ENCODE results near the gene GJE1.
"Not testable (repeated sequence)": the region's sequence is repeated elsewhere in the genome, so short reads cannot be mapped to it uniquely, and the experiment has no call there.

GJE1 gene

DNA sequence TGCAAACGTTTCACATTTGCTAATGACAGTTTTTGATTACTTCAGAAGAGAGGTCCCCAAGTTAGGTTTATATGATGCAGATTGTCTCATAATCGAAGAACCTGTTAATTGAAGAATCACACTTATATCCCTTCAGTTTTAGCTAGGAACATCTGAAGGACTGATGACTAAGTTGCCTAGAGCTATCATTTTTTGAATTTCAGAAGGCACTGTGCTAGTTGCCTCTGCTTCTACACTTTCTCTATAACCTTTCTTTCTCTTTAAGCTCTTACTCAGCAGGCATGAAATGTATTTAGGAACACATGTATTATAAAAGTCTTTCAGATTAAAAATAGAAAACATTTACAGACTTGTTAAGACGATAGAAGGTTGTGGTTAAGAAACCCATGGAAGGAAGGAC, 14.4 kb upstream of the GJE1 start:
- no peak for DNase-seq (ENCODE audit: low read depth)
- TF ChIP-seq, protein P1, sequence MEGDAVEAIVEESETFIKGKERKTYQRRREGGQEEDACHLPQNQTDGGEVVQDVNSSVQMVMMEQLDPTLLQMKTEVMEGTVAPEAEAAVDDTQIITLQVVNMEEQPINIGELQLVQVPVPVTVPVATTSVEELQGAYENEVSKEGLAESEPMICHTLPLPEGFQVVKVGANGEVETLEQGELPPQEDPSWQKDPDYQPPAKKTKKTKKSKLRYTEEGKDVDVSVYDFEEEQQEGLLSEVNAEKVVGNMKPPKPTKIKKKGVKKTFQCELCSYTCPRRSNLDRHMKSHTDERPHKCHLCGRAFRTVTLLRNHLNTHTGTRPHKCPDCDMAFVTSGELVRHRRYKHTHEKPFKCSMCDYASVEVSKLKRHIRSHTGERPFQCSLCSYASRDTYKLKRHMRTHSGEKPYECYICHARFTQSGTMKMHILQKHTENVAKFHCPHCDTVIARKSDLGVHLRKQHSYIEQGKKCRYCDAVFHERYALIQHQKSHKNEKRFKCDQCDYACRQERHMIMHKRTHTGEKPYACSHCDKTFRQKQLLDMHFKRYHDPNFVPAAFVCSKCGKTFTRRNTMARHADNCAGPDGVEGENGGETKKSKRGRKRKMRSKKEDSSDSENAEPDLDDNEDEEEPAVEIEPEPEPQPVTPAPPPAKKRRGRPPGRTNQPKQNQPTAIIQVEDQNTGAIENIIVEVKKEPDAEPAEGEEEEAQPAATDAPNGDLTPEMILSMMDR (IDR thresholded peaks at IDR 0.05; ENCODE audit: control insufficient read depth, extremely low read depth, insufficient read depth): no peak
- H3K4me3 ChIP-seq (ENCODE audit: low read depth, low read length): no peak overlapping the region

DNA sequence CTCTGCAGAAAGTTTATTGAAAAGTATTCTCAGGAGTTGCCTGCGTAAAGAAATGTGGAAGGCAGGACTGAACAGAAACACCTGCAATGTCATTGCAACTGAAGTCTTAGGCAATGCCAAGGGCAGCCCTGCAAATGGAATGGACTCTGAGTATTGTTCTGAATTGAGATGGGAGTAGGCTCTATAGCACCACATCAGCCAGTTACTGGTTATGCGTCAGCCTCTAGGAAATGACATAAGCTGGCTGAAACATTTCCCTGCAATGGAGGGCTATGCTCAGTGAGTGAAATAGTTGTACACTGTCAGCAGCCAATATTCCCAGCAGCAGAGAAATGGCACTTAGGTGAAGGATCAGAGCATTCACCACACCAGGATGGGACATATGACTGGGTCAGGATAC, 13.8 kb upstream of the GJE1 start:
- no peak overlapping the region for H3K4me3 ChIP-seq (ENCODE audit: low read depth, low read length)
- TF ChIP-seq, protein P1 (IDR thresholded peaks at IDR 0.05; ENCODE audit: control insufficient read depth, extremely low read depth, insufficient read depth): no peak
- DNase-seq (ENCODE audit: low read depth): no peak

DNA sequence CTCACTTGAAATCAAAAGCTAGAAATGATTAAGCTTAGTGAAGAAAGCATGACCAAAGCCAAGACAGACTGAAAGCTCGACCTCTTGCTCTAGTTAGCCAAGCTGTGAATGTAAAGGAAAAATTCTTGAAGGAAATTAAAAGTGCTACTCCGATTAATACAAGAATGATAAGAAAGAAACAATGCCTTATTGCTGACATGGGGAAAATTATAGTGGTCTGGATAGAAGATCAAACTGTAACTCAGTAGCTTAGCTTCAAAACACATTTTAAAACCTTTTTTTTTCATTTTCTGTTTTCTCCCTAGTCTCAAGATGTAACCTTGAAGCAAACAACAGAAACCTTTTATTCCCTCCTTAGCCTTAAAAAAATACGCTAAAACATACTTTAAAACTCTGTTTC, 11.4 kb upstream of the GJE1 start:
- DNase-seq (ENCODE audit: low read depth): no peak
- H3K4me3 ChIP-seq (ENCODE audit: low read depth, low read length): no peak overlapping the region
- TF ChIP-seq, protein P1 (IDR thresholded peaks at IDR 0.05; ENCODE audit: control insufficient read depth, extremely low read depth, insufficient read depth): no peak

DNA sequence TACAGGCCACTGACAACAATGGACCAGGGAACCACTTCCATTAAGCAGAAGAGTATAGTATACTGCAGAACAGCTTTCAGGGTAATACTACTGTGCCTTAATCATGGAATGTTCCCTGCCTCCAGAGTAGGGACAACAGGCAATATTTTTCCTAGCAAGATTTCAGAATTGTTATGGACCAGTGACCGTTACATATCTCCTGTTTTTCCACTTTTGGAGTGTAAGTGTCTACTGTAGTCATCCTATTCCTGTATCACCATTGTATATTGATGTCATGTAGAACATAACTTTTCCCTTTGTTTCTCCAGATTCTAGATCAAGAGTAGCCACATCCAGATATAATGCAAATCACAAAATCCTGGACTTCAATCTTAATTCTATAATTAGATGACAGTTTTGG, 1.9 kb upstream of the GJE1 start:
- TF ChIP-seq, protein P1 (IDR thresholded peaks at IDR 0.05; ENCODE audit: control insufficient read depth, extremely low read depth, insufficient read depth): no peak

DNA sequence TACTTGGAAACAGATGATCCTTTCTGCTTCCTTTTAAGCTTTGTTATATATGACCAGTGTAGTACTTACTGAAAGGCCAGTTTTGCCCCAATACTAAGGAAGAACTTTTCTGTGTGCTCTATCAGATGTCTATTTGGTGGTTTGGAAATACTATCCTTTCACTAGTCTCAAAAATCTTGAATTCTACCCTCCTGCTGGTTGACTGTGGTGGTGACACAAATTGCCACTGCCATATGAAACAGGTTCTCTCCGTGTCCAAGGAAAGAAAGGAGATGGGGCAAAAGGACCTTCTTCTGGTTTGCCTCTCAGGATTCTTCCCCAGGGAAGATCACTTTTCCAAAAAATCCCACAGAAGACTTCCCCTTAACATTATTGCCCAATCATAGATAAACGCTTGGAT, 6.2 kb downstream of the GJE1 start:
- H3K4me3 ChIP-seq (ENCODE audit: low read depth, low read length): no peak overlapping the region
- TF ChIP-seq, protein P1 (IDR thresholded peaks at IDR 0.05; ENCODE audit: control insufficient read depth, extremely low read depth, insufficient read depth): no peak
- no peak for DNase-seq (ENCODE audit: low read depth)

More for the DNA sequence above, 1.9 kb upstream of the GJE1 start:
- no peak for DNase-seq (ENCODE audit: low read depth)
- no peak overlapping the region for H3K4me3 ChIP-seq (ENCODE audit: low read depth, low read length)

DNA sequence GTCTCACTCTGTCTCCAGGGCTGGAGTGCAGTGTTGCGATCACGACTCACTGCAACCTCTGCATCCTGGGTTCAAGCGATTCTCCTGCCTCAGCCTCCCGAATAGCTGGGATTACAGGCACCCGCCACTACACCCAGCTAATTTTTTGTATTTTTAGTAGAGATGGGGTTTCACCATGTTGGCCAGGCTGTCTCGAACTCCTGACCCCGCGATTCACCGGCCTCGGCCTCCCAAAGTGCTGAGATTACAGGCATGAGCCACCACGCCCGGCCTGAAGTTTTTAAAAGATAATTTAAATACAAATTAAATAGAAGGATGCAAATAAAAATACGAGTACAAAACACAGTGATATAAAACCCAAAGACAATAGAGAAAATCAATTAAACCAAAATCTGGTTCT, 8.8 kb downstream of the GJE1 start:
- DNase-seq (ENCODE audit: low read depth); H3K4me3 ChIP-seq (ENCODE audit: low read depth, low read length): not testable (repeated sequence)

DNA sequence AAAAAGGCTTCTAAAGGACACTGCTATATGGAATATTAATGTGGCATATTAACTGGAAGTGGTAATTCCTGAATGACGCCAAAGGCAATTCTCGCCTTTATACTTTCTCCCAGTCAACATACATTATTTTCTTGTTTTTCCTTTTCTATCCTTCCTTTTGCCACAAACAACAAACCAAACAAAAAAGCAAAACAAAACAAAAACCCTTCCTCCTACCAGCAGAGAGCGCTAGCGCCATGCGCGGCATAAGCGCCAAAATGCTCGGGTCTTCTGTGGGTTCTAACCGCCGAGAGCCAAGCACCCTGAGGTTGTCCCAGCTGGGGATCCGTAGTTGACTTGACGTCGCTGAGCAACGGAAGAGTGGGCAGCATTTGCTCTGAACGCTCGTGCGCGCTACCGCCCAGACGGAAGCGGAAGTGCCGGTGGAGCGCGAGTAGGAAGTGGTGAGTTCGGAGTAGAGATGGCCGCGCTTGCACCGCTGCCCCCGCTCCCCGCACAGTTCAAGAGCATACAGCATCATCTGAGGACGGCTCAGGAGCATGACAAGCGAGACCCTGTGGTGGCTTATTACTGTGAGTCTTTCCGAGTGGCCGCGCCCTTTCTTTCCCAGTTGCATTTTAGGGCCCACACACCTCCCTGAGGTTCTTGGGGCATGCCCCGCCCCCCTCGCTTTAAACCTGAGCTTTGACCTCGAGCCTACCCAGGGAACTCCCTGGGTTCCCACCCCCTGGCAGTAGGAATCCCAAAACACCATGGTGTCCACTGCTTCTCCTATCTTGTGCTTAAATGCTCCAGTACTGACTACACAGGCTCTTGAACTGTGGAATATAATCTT, 14.3 kb downstream of the GJE1 start, which contains the start of the genes NMBR and VTA1:
NMBR (minus strand) TSS at position 295 of the 835 bp plus-strand sequence. CDS start 58,464 bp downstream, outside the sequence.
VTA1 (plus strand) TSS at position 436 of the 835 bp plus-strand sequence; CDS start at position 461, 25 bp downstream.
- TF ChIP-seq, protein P1 (IDR thresholded peaks at IDR 0.05; ENCODE audit: control insufficient read depth, extremely low read depth, insufficient read depth): peak; percentile 83
- DNase-seq (ENCODE audit: low read depth): peak; percentile 99
- H3K4me3 ChIP-seq (ENCODE audit: low read depth, low read length): peak within 1 kb of the TSS; percentile 97
